IPS-18a (cell line): ENCODE data around the gene JAM2.

Experiments used
- H3K27ac ChIP-seq: one replicate; pipeline ENCODE4 v1.5.1; 2013; ENCODE audit warnings: low read length
- H3K27me3 ChIP-seq: one replicate; pipeline ENCODE4 v1.6.1; 2013; ENCODE audit warnings: mild to moderate bottlenecking, low read length; ENCODE audit not compliant: control insufficient read depth, insufficient read depth
- H3K36me3 ChIP-seq: one replicate; pipeline ENCODE4 v1.6.1; 2013; ENCODE audit warnings: low read depth, low read length; ENCODE audit not compliant: control insufficient read depth
- H3K4me1 ChIP-seq: one replicate; pipeline ENCODE4 v1.6.1; 2013; ENCODE audit warnings: low read depth, low read length; ENCODE audit not compliant: control insufficient read depth
- H3K4me3 ChIP-seq: one replicate; pipeline ENCODE4 v1.5.1; 2013; ENCODE audit warnings: low read length
- H3K9ac ChIP-seq: one replicate; pipeline ENCODE4 v1.6.1; 2013; ENCODE audit warnings: mild to moderate bottlenecking, low read length, moderate library complexity
- H3K9me3 ChIP-seq: one replicate; pipeline ENCODE4 v1.6.1; 2013; ENCODE audit warnings: low read depth, low read length; ENCODE audit not compliant: control insufficient read depth

JAM2 gene

GRCh38 chr21:25732091-25732760 lies 93.2 kb downstream of the JAM2 start:
- Histone ChIP-seq H3K4me3 (no peak overlapping the region), H3K9me3 (no peaks in the 10 kb centered on the region), H3K36me3 (peaks cover 25% of the 10 kb centered on the region), H3K4me1 (peaks cover 12% of the 10 kb centered on the region), H3K9ac (no peak overlapping the region), H3K27me3 (no peaks in the 10 kb centered on the region), H3K27ac (no peak overlapping the region)

DNA sequence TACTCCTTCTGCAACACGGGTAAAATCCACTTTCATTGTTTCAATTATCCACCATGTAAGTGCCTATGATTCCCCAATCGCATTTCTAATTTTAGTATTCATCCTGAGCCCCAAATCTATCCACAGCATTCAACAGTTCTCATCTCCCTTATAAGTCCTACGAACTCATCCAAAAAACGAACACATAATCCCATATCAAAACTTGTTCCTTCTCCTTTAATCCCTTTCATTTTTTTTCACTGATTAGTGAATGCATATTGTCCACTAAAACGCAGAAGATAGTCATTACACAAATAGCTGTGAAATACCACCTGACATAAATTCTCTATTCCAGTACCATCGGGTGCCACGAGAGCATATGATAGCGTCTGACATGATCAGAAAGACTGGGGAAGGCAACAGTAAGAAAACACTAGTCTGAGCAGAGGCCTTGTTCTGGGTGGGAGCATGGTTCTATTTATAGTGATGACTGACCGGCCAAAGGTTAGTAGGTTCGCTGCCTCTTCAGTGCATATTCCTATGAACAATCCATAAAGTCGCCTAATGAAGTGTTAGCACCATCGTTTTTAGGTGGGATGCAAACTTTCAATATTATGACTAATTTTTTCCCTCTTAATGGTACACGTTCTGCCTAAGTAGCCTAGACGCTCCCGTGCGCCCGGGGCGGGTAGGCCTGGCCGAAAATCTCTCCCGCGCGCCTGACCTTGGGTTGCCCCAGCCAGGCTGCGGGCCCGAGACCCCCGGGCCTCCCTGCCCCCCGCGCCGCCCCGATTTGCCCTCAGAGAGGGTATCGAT lies 95.0 kb downstream of the JAM2 start:
- peak overlapping the region; percentile 81 for H3K4me3 ChIP-seq
- peaks cover 12% of the 10 kb centered on the region for H3K4me1 ChIP-seq
- H3K9ac ChIP-seq, result peak overlapping the region; percentile 93
- no peaks in the 10 kb centered on the region for H3K27me3 ChIP-seq
- no peaks in the 10 kb centered on the region for H3K9me3 ChIP-seq
- peaks cover 7% of the 10 kb centered on the region for H3K36me3 ChIP-seq
- no peak overlapping the region for H3K27ac ChIP-seq

DNA sequence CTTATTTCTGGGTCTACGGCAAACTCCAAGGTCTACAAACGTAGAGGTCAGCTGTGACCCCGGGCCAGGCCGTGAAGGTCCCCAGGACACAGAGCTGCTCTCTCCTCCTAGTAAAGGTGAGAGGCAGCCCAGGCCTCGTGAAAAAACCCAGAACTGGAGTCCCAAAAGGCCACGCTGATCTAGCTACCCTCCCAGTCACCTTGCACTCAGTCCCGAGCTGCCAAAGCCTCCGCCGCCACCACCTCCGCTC lies 95.5 kb downstream of the JAM2 start:
- no peaks in the 10 kb centered on the region for H3K9me3 ChIP-seq
- peaks cover 12% of the 10 kb centered on the region for H3K4me1 ChIP-seq
- no peak overlapping the region for H3K27ac ChIP-seq

GRCh38 chr21:25734904-25735645 lies 96.0 kb downstream of the JAM2 start, which contains the start of the genes ATP5PF and GABPA:
Gene ATP5PF, minus strand, starts transcription at chr21:25734904. Its CDS starts 5,110 bp downstream, at chr21:25729794.
Gene GABPA, plus strand, starts transcription at chr21:25734972. Its CDS starts 6,627 bp downstream, at chr21:25741599.
- peaks cover 12% of the 10 kb centered on the region for H3K4me1 ChIP-seq
- no peaks in the 10 kb centered on the region for H3K27me3 ChIP-seq
- H3K4me3 ChIP-seq, result peak within 1 kb of the TSS; percentile 81

More for the DNA sequence above, 95.5 kb downstream of the JAM2 start:
- H3K4me3 ChIP-seq, result peak overlapping the region; percentile 81
- peak overlapping the region; percentile 93 for H3K9ac ChIP-seq
- peaks cover 1% of the 10 kb centered on the region for H3K36me3 ChIP-seq
- no peaks in the 10 kb centered on the region for H3K27me3 ChIP-seq

DNA sequence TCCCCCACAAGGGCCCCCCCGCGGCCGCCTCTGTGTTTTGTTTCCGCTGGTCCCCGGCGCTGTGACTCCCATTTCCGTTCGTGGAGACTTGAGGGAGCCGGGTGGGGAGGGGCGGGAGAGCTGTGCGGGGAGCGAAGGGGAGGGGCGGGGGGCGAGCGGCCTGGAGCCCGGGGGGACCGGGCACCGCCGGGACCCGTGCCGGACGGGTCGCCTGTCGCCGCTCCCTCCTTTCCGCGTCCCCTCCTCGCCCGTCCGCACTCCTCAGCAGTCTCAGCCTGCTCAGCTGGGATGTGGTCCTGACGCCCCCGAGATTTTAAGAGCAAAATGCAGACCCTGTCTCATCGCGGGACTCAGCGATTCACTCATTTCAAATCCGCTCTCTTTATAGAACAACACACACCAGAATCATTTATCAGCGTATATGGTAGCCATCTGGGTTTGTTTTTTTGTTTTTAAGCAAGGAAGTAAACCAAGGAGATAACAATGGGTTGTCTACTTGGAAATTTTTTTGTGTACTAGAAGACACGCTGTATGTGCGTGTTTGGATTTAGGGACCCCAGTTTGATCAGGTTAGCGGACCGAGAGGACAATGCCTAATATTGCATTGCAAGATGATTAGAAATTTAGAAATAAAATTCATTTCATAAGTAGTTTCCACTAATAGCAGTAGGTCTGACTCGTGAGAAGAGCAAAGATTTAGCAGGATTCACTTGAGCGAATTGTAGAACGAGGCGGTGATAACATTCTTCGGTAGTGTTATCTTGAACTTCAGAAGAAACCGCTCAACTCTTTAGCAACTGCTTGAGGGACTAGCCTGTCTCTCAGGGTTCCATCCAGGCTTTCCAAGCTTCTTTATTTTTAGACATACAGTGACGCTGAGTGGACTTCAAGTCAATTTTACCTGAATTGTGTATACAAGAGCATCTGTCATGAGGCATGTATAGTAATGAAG lies 96.9 kb downstream of the JAM2 start:
- peak overlapping the region; percentile 81 for H3K4me3 ChIP-seq
- H3K4me1 ChIP-seq, result peaks cover 12% of the 10 kb centered on the region
- no peaks in the 10 kb centered on the region for H3K36me3 ChIP-seq
- no peaks in the 10 kb centered on the region for H3K27me3 ChIP-seq
- H3K9ac ChIP-seq, result peak overlapping the region; percentile 93
- no peaks in the 10 kb centered on the region for H3K9me3 ChIP-seq
- H3K27ac ChIP-seq, result peak overlapping the region; percentile 67

More at GRCh38 chr21:25734904-25735645, 96.0 kb downstream of the JAM2 start, which contains the start of the genes ATP5PF and GABPA:
- H3K9me3 ChIP-seq, result no peaks in the 10 kb centered on the region
- H3K27ac ChIP-seq, result peak within 1 kb of the TSS; percentile 96
- peak within 1 kb of the TSS; percentile 93 for H3K9ac ChIP-seq
- no peaks in the 10 kb centered on the region for H3K36me3 ChIP-seq

- H3K27ac ChIP-seq, result no peak overlapping the region
- H3K9ac ChIP-seq, result no peak overlapping the region
- no peaks in the 10 kb centered on the region for H3K9me3 ChIP-seq
- H3K4me1 ChIP-seq, result peaks cover 12% of the 10 kb centered on the region
- no peak overlapping the region for H3K4me3 ChIP-seq
- no peaks in the 10 kb centered on the region for H3K36me3 ChIP-seq
- no peaks in the 10 kb centered on the region for H3K27me3 ChIP-seq
These were observed 98.4 kb downstream of the JAM2 start for GRCh38 chr21:25737421-25737820.

GRCh38 chr21:25742900-25743299 lies 103.8 kb downstream of the JAM2 start:
- H3K36me3 ChIP-seq, result peaks cover 9% of the 10 kb centered on the region

DNA sequence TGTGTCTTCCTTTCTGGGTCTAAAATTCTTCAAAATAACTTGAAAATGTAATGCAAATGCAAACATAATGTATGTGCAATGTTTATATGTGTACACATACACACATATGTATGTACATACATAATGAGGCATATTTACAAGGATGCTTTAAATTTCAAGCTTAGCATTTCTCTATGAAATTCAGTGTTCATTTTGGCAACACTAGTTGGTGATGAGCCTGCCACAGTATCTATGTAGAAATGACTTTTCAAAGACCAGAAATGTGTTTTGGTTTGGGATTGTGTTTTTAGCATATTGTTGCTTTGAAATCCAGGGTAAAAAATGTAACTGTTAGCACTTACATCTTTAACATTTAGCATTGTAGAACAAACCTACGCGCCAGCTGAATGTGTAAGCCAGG lies 105.8 kb downstream of the JAM2 start:
- no peaks in the 10 kb centered on the region for H3K4me1 ChIP-seq
- no peak overlapping the region for H3K4me3 ChIP-seq
- no peaks in the 10 kb centered on the region for H3K9me3 ChIP-seq
- H3K27me3 ChIP-seq, result no peaks in the 10 kb centered on the region
- H3K36me3 ChIP-seq, result peaks cover 16% of the 10 kb centered on the region
- H3K9ac ChIP-seq, result no peak overlapping the region
- H3K27ac ChIP-seq, result no peak overlapping the region

More at GRCh38 chr21:25742900-25743299, 103.8 kb downstream of the JAM2 start:
- Histone ChIP-seq H3K27ac (no peak overlapping the region), H3K4me1 (no peaks in the 10 kb centered on the region), H3K27me3 (no peaks in the 10 kb centered on the region), H3K9ac (no peak overlapping the region), H3K4me3 (no peak overlapping the region), H3K9me3 (no peaks in the 10 kb centered on the region)

GRCh38 chr21:25750085-25750484 lies 111.0 kb downstream of the JAM2 start:
- H3K9ac ChIP-seq, result no peak overlapping the region
- H3K27me3 ChIP-seq, result no peaks in the 10 kb centered on the region
- H3K36me3 ChIP-seq, result peaks cover 37% of the 10 kb centered on the region
- no peaks in the 10 kb centered on the region for H3K9me3 ChIP-seq
- no peaks in the 10 kb centered on the region for H3K4me1 ChIP-seq
- H3K27ac ChIP-seq, result no peak overlapping the region
- H3K4me3 ChIP-seq, result no peak overlapping the region

GRCh38 chr21:25752416-25752815 lies 113.4 kb downstream of the JAM2 start:
- H3K27me3 ChIP-seq, result no peaks in the 10 kb centered on the region
- no peak overlapping the region for H3K9ac ChIP-seq
- no peak overlapping the region for H3K27ac ChIP-seq
- H3K9me3 ChIP-seq, result no peaks in the 10 kb centered on the region
- no peaks in the 10 kb centered on the region for H3K4me1 ChIP-seq
- peaks cover 30% of the 10 kb centered on the region for H3K36me3 ChIP-seq
- no peak overlapping the region for H3K4me3 ChIP-seq
